ENCODE measurements around the gene ARHGAP1.

DNA sequence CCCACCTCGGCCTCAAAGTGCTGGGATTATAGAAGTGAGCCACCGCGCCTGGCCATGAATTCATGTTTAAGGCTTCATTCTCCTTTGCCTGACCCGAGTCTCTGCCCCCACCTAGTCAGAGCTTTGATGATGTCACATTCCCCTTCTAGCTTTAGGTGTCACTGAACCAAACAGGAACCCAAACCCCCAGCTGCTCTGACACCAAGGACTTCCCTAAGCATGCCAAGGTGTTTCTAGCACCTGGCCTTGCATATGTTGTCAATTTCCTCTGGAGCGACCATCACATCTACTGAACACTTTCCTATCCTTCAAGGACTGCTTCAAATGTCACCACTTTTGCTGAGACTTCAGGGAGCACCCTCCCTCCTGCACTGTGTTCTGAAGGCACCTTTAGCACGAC lies 20.9 kb upstream of the ARHGAP1 start:
- TF ChIP-seq, protein P1, sequence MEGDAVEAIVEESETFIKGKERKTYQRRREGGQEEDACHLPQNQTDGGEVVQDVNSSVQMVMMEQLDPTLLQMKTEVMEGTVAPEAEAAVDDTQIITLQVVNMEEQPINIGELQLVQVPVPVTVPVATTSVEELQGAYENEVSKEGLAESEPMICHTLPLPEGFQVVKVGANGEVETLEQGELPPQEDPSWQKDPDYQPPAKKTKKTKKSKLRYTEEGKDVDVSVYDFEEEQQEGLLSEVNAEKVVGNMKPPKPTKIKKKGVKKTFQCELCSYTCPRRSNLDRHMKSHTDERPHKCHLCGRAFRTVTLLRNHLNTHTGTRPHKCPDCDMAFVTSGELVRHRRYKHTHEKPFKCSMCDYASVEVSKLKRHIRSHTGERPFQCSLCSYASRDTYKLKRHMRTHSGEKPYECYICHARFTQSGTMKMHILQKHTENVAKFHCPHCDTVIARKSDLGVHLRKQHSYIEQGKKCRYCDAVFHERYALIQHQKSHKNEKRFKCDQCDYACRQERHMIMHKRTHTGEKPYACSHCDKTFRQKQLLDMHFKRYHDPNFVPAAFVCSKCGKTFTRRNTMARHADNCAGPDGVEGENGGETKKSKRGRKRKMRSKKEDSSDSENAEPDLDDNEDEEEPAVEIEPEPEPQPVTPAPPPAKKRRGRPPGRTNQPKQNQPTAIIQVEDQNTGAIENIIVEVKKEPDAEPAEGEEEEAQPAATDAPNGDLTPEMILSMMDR (IDR thresholded peaks at IDR 0.05) = no peak
- no peak for TF ChIP-seq POLR2A (IDR thresholded peaks at IDR 0.05)

Measured in right lobe of liver (tissue), 4 donors.